HG02884 (cell line): ENCODE results near the gene DLD.
A peak's percentile ranks its signal among the peaks of the same experiment; 100 is the strongest.
"Not testable (repeated sequence)": the region's sequence is repeated elsewhere in the genome, so short reads cannot be mapped to it uniquely, and the experiment has no call there.

ENCODE experiments used
- ATAC-seq: cut with Tn5 transposase; IDR thresholded peaks from one replicate; pipeline ENCODE4 v1.9.1; 2021; ENCODE audit warnings: mild to moderate bottlenecking, moderate library complexity; ENCODE audit not compliant: unreplicated experiment

The DLD gene

GRCh38 chr7:107890962-107891635 lies at the start of gene DLD:
Gene DLD, plus strand, starts transcription at chr7:107891183. Its CDS starts 68 bp downstream, at chr7:107891251.
- ATAC-seq, result peak; percentile 97

DNA sequence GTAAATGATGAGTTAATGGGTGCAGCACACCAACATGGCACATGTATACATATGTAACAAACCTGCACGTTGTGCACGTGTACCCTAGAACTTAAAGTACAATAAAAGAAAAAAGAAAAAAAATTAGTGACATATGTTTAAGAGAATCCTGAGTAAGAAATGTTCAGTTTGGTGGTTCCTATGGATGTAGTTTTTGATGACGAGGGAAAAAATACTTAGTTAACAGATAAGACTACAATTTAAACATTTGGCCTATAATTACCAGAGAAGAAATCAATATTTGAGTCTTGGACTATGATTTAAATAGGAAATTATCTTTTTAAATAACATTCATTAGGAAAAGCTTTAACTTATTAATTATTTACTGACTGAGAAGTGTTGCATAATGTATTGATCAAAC lies 48.8 kb upstream of the DLD start:
- ATAC-seq, result no peak

- no peak for ATAC-seq
These were observed 47.8 kb upstream of the DLD start for GRCh38 chr7:107843184-107843583.

GRCh38 chr7:107846324-107846723 lies 44.7 kb upstream of the DLD start:
- no peak for ATAC-seq

GRCh38 chr7:107847168-107847835 lies 43.7 kb upstream of the DLD start:
- ATAC-seq, result no peak

GRCh38 chr7:107847836-107848175 lies 43.2 kb upstream of the DLD start:
- not testable (repeated sequence) for ATAC-seq

DNA sequence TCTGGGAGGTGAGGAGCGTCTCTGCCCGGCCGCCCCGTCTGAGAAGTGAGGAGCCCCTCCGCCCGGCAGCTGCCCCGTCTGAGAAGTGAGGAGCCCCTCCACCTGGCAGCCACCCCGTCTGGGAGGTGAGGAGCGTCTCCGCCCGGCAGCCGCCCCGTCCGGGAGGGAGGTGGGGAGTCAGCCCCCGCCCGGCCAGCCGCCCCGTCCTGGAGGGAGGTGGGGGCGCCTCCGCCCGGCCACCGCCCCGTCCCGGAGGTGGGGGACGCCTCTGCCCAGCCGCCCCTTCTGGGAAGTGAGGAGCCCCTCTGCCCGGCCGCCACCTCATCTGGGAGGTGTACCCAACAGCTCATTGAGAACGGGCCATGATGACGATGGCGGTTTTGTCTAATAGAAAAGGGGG lies 42.8 kb upstream of the DLD start:
- ATAC-seq, result not testable (repeated sequence)

- ATAC-seq, result no peak
These were observed 40.8 kb upstream of the DLD start for GRCh38 chr7:107850216-107850615.

GRCh38 chr7:107850643-107851042 lies 40.3 kb upstream of the DLD start:
- ATAC-seq, result no peak

GRCh38 chr7:107854454-107854853 lies 36.5 kb upstream of the DLD start:
- no peak for ATAC-seq

DNA sequence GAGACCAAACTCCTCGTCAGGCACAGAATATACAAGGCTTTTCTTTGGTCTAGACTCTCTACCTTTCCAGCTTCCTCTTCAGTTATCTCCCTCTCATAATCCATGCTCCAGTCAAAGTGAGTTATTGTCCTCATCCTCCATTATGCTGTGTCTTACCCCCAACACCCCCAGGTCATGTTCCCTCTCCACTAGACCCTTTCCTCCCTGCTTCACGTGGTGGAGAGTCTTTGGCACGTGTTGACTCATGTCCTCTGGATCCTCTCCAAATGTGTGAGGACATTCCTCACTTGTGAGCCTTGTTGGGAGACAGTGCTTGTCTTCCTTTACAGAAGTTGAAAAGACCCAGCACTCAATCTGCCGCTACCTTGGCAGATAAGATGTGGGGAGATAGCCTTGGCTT lies 36.0 kb upstream of the DLD start:
- no peak for ATAC-seq

GRCh38 chr7:107856806-107857540 lies 34.0 kb upstream of the DLD start:
- peak; percentile 65 for ATAC-seq

GRCh38 chr7:107857541-107857912 lies 33.5 kb upstream of the DLD start:
- no peak for ATAC-seq

GRCh38 chr7:107858280-107858679 lies 32.7 kb upstream of the DLD start:
- no peak for ATAC-seq

- no peak for ATAC-seq
These were observed 30.6 kb upstream of the DLD start for GRCh38 chr7:107860279-107860961.

DNA sequence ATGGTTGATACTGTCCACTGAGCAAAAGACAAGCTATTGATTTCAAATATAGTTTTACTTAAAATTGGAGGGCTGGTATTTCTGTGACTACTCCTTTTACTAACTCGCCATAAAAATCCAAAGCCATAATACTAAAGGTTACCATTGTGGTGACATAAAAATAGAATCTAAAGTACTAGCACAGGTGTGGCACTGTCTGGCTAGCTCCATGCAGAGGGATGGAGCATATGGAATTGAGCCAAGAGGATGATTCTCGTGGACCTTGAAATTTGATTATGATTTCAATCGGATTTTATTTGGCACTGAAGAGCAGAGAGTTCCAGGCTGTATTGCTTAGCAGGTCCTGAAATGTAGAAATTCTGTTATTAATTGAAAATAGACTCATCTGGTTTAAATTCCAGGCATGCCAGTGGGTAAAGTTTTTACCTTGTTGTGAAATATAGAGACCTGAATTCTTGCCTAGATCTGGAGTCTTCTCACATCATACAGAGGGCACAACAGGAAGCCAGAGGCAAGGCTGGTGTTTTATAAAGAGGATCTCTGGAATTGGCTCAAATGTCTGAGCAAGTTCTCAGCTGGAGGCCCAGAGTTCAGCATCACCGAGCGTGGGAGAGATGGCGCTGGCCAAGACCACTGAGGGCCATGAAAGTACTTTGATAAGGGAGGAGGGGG lies 29.9 kb upstream of the DLD start:
- ATAC-seq, result no peak

GRCh38 chr7:107865956-107866775 lies 24.8 kb upstream of the DLD start:
- ATAC-seq, result no peak

DNA sequence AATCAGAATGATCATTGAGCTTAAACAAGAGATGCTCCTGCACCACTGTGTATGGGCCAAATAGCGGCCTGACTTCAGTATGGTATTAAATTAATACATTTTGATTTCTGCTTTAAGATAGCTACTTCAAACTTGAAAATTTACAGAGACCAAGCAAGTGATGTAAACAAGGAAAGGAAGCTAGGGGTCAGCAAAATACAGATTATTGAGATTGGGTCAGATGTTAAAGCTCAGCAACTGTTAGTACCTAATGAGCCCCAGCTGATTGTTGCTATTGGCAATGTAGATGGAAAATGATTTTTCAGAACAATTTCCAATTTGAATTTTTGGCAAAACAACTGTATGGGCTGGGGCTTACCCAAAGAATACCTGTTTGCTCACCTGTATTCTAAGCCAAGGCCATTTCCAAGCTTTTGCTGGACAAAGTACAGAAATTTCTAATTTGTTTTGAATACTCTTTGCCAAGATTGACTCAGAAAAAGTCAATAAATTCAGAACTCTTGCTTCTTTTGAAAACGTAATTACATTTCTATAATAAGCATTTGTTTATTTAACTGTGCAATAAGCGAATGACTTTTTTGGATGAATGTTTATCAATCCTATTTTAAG lies 23.0 kb upstream of the DLD start:
- ATAC-seq, result no peak

DNA sequence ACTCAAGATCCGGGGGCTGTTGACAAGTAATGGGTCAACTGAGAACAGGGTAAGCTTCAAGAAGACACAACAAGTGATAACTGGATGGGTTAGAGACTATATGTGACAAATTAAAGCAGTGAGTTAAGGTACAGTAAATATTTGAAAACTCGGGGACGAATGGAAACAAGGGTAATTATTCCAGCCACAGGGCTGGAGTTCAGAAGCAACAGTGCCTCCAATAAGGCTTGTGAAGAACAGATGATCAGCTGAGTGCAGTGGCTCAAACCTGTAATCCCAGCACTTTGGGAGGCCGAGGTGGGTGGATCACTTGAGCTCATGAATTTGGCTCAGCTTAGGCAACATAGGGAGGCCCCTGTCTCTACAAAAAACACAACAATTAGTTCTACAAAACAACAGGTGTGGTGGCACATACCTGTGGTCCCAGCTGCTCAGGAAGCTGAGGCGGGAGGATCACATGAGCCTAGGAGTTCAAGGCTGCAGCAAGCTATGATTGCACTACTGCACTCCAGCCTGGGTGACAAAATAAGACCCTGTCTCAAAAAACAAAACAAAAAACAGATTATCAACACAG lies 20.5 kb upstream of the DLD start:
- ATAC-seq, result no peak
